ENCODE data around the gene GGPS1.
A peak's percentile ranks its signal among the peaks of the same experiment; 100 is the strongest.
"Not testable (repeated sequence)": the region's sequence is repeated elsewhere in the genome, so short reads cannot be mapped to it uniquely, and the experiment has no call there.

The GGPS1 gene

GRCh38 chr1:235328271-235329138 lies at the start of gene GGPS1:
GGPS1 (plus strand) TSS chr1:235328570; CDS start chr1:235335265, 6,695 bp downstream.
- DNase-seq: peak; percentile 99

GRCh38 chr1:235278915-235279292 lies 49.5 kb upstream of the GGPS1 start:
- no peak for DNase-seq

- no peak for DNase-seq
Observed at GRCh38 chr1:235279694-235280093, 48.7 kb upstream of the GGPS1 start.

GRCh38 chr1:235280467-235280866 lies 47.9 kb upstream of the GGPS1 start:
- DNase-seq: no peak

GRCh38 chr1:235283636-235284035 lies 44.7 kb upstream of the GGPS1 start:
- DNase-seq: not testable (repeated sequence)

GRCh38 chr1:235284231-235284769 lies 44.1 kb upstream of the GGPS1 start:
- no peak for DNase-seq

GRCh38 chr1:235286667-235287066 lies 41.7 kb upstream of the GGPS1 start:
- no peak for DNase-seq

GRCh38 chr1:235287208-235287882 lies 41.0 kb upstream of the GGPS1 start:
- no peak for DNase-seq

GRCh38 chr1:235289859-235290739 lies 38.3 kb upstream of the GGPS1 start:
- DNase-seq: no peak

GRCh38 chr1:235290740-235291502 lies 37.4 kb upstream of the GGPS1 start:
- no peak for DNase-seq

GRCh38 chr1:235291599-235292091 lies 36.7 kb upstream of the GGPS1 start:
- no peak for DNase-seq

- DNase-seq: no peak
Observed at GRCh38 chr1:235292790-235293189, 35.6 kb upstream of the GGPS1 start.

- no peak for DNase-seq
Observed at GRCh38 chr1:235293322-235293942, 34.9 kb upstream of the GGPS1 start.

- peak; percentile 72 for DNase-seq
Observed at GRCh38 chr1:235295902-235296350, 32.4 kb upstream of the GGPS1 start.

- DNase-seq: no peak
Observed at GRCh38 chr1:235296729-235297128, 31.6 kb upstream of the GGPS1 start.

GRCh38 chr1:235297579-235297978 lies 30.8 kb upstream of the GGPS1 start:
- DNase-seq: no peak

- no peak for DNase-seq
Observed at GRCh38 chr1:235298758-235299157, 29.6 kb upstream of the GGPS1 start.

- no peak for DNase-seq
Observed at GRCh38 chr1:235299169-235299858, 29.1 kb upstream of the GGPS1 start.

GRCh38 chr1:235302143-235302542 lies 26.2 kb upstream of the GGPS1 start:
- DNase-seq: no peak

- no peak for DNase-seq
Observed at GRCh38 chr1:235304549-235305451, 23.6 kb upstream of the GGPS1 start.

All from islet precursor cell (in vitro differentiated cells).